Measurements from ENCODE around the gene RPH3AL. TPM values are rescaled to one million over a fixed set of nuclear protein-coding genes. Genes with fewer than 3 reads are reported as not detected.
"Not testable (repeated sequence)": the region's sequence is repeated elsewhere in the genome, so short reads cannot be mapped to it uniquely, and the experiment has no call there.

The RPH3AL gene
- total RNA-seq, 2 experiments from 2014 or later = 3.2 to 4.6 TPM

DNA sequence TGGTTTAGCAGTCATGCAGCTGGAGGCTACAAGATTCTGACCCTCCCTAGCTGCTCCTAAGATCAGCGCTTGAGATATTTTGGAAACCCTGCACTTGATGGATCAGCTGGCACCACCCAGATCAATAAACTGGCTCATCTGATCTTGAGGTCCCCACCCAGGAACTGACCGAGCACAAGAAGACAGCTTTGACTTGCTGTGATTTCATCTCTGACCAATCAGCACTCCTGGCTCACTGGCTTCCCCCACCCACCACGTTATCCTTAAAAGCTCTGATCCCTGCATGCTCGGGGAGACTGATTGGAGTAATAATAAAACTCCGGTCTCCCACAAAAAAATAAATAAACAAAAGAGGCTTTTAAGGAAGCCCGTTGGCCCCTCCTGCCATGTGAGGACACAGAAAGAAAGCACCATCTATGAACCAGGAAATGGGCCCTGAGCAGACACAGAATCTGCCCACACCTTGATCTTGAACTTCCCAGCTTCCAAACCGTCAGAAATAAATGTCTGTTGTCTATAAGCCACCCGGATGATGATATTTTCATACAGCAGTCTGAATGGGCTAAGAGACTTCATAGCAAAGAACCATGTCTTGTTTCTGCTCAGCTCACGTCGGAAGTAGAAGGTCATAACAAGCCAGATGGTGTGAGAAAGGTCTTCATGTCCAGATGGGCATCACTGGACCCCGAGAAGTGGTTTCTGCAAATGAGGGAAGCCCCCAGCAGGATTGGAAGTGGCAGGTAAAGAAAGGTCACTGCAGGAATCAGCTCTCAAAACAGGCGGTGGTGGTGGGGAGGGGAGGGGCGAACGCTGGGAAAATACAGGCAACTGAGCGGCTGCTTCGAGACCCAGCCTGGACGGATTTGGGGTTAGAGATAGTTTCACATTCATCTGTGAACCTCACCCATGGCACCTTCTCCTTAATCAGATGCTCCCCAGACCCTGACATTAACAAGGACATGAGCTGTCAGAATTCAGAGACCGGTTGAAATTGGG is 19.8 kb upstream of the RPH3AL start:
- Mint-ChIP-seq H3K9me3 (peaks cover 7% of the 10 kb centered on the region), H3K4me3 (no peak overlapping the region), H3K36me3 (ENCODE audit: low read depth) (no peaks in the 10 kb centered on the region), H3K27ac (peak overlapping the region; percentile 20), H3K27me3 (no peaks in the 10 kb centered on the region), H3K4me1 (no peaks in the 10 kb centered on the region)
- no peak for DNase-seq
- ChIA-PET CTCF (no interaction called here), POLR2A (no interaction called here)

DNA sequence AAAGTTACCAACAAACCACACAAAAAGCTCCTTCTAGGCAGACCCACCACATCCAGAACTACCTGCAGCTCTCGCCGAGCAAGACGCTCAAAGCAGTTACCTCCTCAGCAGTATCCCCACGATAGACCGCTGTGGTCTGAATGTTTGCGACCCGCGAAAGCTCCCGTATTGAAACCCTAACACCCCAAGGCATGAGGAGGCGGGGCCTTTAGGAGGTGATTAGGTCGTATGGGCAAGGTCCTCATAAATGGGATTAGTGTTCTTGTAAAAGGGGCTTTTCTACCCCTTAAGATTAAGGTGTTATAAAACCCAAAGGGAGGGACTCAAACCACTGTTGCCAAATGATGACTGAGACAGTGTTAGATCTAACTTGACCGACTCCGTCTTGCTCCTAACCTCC is 19.0 kb upstream of the RPH3AL start:
- Mint-ChIP-seq H3K4me3 (no peak overlapping the region), H3K27ac (no peak overlapping the region), H3K27me3 (no peaks in the 10 kb centered on the region), H3K4me1 (no peaks in the 10 kb centered on the region), H3K9me3 (peaks cover 7% of the 10 kb centered on the region), H3K36me3 (ENCODE audit: low read depth) (no peaks in the 10 kb centered on the region)
- POLR2A ChIA-PET = no interaction called here
- no peak for DNase-seq
- CTCF ChIA-PET = no interaction called here

DNA sequence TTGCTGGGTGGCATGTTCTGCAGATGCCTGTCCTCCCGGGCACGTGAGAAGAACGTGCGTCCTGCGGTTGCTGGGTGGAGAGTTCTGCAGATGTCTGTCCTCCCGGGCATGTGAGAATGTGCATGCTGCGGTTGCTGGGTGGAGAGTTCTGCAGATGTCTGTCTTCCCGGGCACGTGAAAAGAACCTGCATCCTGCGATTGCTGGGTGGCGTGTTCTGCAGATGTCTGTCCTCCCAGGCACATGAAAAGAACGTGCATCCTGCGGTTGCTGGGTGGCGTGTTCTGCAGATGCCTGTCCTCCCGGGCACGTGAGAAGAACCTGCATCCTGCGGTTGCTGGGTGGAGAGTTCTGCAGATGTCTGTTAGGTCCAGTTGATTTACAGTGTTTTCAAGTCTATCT is 15.0 kb upstream of the RPH3AL start:
- H3K27ac Mint-ChIP-seq; CTCF ChIA-PET; H3K36me3 Mint-ChIP-seq (ENCODE audit: low read depth); H3K9me3 Mint-ChIP-seq; H3K27me3 Mint-ChIP-seq; H3K4me3 Mint-ChIP-seq; H3K4me1 Mint-ChIP-seq; POLR2A ChIA-PET; DNase-seq: not testable (repeated sequence)

DNA sequence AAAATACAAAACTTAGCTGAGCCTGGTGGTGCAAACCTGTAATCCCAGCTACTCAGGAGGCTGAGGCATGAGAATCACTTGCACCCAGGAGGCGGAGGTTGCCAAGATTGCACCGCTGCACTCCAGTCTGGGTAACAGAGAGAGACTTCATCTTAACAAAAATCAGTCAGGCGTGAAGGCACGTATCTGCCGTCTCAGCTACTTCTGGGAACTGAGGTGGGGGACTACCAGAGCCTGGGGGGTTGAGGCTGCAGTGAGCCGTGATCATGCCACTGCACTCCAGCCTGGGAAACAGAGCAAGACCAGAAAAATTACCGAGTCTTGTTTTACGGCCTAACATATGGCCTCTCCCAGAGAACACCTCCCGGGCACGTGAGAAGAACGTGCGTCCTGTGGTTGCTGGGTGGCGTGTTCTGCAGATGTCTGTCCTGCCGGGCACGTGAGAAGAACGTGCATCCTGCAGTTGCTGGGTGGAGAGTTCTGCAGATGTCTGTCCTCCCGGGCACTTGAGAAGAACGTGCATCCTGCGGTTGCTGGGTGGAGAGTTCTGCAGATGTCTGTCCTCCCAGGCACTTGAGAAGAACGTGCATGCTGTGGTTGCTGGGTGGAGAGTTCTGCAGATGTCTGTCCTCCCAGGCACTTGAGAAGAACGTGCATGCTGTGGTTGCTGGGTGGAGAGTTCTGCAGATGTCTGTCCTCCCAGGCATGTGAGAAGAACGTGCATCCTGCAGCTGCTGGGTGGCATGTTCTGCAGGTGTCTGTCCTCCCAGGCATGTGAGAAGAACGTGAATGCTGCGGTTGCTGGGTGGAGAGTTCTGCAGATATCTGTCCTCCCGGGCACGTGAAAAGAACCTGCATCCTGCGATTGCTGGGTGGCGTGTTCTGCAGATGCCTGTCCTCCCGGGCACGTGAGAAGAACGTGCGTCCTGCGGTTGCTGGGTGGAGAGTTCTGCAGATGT is 14.3 kb upstream of the RPH3AL start:
- H3K9me3 Mint-ChIP-seq; H3K27ac Mint-ChIP-seq; DNase-seq; CTCF ChIA-PET; H3K36me3 Mint-ChIP-seq (ENCODE audit: low read depth); H3K4me1 Mint-ChIP-seq; H3K27me3 Mint-ChIP-seq; H3K4me3 Mint-ChIP-seq; POLR2A ChIA-PET: not testable (repeated sequence)

DNA sequence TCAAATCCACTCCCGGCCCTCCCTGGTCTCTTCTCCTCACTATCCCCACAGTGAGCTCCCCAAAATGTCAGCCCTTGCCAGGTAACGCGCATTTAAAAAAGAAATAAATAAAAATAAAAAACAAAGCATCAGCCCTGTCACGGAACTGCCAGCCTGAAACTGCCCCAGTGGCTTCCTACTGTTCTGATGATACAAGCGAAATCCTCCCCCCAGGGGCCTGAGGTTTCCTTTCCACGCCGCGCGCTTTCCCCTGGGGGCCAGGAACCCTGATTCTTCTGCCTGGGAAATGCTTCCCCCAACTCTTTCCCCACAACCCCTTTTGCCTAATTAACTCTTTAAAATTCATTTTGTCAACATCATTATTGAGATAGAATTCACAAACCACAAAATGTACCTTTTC is 12.2 kb upstream of the RPH3AL start:
- H3K4me3 Mint-ChIP-seq = no peak overlapping the region
- no peak for DNase-seq
- CTCF ChIA-PET = interaction anchor here (0.6 to 1.3 kb wide), 2 partner anchors 335 to 429 kb away, joined by 3 read pairs; no protein-coding TSS in a partner anchor
- H3K4me1 Mint-ChIP-seq = no peaks in the 10 kb centered on the region
- H3K27ac Mint-ChIP-seq = no peak overlapping the region
- POLR2A ChIA-PET = no interaction called here
- no peaks in the 10 kb centered on the region for H3K27me3 Mint-ChIP-seq
- H3K9me3 Mint-ChIP-seq = peaks cover 7% of the 10 kb centered on the region
- H3K36me3 Mint-ChIP-seq (ENCODE audit: low read depth) = no peaks in the 10 kb centered on the region

DNA sequence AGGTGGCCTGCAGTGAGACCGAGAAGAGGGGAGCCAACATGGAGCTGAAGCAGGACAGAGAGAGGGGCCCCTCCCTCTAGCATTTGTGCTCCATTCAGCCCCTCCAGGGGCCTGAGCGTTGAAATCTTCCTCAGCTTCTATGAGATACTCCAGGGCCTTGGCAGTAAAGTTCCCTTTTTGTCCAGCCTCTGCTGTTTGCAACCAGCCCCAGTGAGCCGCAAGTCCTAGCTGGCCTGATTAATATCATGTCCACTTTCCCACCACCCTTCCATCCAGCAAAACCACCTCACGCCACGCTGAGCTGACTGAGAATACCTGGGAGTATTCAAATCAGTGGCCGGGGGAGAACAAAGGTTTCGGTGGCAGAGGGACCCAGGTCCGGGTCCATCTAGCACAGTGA is 11.7 kb upstream of the RPH3AL start:
- CTCF ChIA-PET = interaction anchor here (0.6 to 1.3 kb wide), 2 partner anchors 336 to 429 kb away, joined by 3 read pairs; no protein-coding TSS in a partner anchor

DNA sequence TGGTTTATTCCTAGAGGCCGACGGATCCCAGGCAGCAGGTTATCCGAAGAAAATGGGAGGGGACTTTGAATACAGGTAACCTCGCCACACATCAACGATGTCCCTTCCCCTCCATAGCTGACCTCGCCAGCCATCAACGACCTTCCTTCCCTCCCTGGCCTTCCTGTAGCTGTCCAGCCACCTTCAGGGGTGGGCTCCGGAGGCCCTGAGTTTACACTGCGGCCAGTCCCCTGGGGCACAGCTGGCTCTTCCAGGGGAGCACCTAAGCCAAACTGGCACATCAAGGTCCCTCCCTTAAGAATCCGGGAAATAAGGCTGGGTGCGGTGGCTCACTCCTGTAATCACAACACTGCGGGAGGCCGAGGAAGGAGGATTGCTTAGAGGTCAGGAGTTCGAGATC is 10.1 kb upstream of the RPH3AL start:
- Mint-ChIP-seq H3K4me3 (no peak overlapping the region), H3K27me3 (no peaks in the 10 kb centered on the region), H3K27ac (no peak overlapping the region), H3K36me3 (ENCODE audit: low read depth) (no peaks in the 10 kb centered on the region), H3K4me1 (no peaks in the 10 kb centered on the region), H3K9me3 (peaks cover 5% of the 10 kb centered on the region)
- CTCF ChIA-PET = no interaction called here
- no peak for DNase-seq
- POLR2A ChIA-PET = no interaction called here

More for the DNA sequence above, 11.7 kb upstream of the RPH3AL start:
- Mint-ChIP-seq H3K4me3 (no peak overlapping the region), H3K9me3 (peaks cover 7% of the 10 kb centered on the region), H3K27ac (no peak overlapping the region), H3K36me3 (ENCODE audit: low read depth) (no peaks in the 10 kb centered on the region), H3K4me1 (no peaks in the 10 kb centered on the region), H3K27me3 (no peaks in the 10 kb centered on the region)
- POLR2A ChIA-PET = no interaction called here
- no peak for DNase-seq

DNA sequence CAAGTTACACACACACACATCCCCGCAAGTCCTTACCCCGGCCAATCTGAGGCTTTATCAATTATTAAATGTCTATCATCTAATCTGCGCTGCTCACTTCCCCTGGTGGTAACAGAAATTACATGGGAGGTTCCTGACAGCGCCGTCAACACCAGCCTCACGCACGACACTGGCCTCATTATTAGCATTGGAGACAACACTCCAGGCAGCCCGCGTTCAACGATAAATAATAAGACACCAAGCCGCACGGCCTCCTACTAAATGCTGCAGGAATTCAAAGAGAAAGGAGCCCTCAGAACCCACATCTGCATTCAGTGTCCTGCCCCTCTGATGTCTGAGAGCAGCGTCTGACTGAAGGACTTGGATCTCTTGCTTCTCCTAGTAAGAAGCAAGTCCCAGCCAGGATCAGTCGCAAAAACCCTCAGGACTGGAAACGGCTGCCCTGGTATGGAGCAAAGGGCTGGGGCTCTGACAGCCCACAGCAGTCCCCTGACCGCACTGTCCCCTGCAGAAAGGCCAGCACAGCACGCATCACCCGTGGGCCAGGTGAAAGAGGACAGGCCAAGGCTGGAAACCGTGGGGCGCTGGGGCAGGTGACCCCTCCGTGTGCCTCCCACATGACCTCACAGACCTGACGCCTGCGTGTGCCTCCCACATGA is 7.6 kb upstream of the RPH3AL start:
- Mint-ChIP-seq H3K27ac (no peak overlapping the region), H3K9me3 (peaks cover 17% of the 10 kb centered on the region), H3K36me3 (ENCODE audit: low read depth) (peaks cover 4% of the 10 kb centered on the region), H3K4me3 (no peak overlapping the region), H3K4me1 (no peaks in the 10 kb centered on the region), H3K27me3 (no peaks in the 10 kb centered on the region)
- ChIA-PET CTCF (no interaction called here), POLR2A (no interaction called here)
- DNase-seq = no peak

DNA sequence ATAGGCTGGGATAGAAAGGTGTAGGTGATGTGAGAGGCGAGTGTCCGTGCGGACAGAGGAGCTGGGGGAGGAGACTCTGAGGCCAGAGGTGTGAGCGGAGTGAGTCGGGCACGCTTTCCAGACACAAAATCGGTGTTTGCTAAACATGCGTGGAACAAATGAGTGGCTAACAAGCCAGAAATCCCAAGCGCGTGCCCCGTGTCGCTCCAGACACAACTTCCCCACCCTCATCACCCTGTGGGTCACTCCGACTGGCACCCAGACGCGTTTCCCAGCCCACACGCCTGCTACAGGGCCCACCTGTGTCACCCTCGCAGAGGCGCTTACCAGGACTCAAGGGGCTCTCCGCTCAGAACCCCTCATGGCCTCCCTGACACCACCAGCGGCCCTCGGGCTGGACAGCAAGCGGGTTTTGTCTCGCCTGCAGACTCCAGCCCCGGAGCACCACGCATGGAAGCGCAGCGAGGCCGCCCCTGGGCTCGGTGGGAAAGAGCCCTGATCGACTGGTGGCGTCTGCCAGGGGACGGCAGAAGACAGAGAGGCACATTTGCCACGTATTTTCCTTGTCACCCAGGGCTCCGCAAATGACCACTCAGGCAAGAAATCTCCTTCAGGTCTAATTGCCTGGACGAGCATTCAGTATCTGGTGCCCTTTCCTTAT is 6.0 kb upstream of the RPH3AL start:
- Mint-ChIP-seq H3K36me3 (ENCODE audit: low read depth) (peaks cover 4% of the 10 kb centered on the region), H3K4me3 (no peak overlapping the region), H3K27ac (no peak overlapping the region), H3K9me3 (peaks cover 19% of the 10 kb centered on the region), H3K27me3 (no peaks in the 10 kb centered on the region), H3K4me1 (no peaks in the 10 kb centered on the region)
- CTCF ChIA-PET = no interaction called here
- DNase-seq = no peak
- POLR2A ChIA-PET = interaction anchor here (0.6 kb wide), 1 partner anchor 1313 kb away, joined by 3 read pairs; no protein-coding TSS in a partner anchor

DNA sequence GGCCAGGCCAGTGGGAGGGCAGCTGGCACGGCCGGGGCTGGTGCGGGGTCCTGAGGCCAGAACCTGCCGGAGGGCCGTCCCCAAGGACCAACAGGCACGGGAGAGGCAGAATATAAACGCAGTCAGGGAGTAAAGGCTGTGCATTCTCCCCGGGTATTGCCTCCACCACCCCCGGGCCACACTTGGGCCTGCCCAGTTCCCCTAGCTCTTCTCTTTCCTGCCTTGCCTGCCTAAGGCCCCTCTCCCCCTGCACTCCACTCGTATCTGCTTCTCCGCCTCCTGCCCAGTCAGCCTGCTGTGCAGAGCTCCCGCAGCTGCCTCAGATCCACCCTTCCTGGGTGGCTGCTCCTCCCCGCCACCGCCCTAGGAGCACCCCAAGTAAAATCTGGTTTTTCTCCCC is 5.0 kb upstream of the RPH3AL start:
- no peaks in the 10 kb centered on the region for H3K4me1 Mint-ChIP-seq
- no peak overlapping the region for H3K27ac Mint-ChIP-seq
- no peak overlapping the region for H3K4me3 Mint-ChIP-seq
- peaks cover 19% of the 10 kb centered on the region for H3K9me3 Mint-ChIP-seq
- no peaks in the 10 kb centered on the region for H3K27me3 Mint-ChIP-seq
- POLR2A ChIA-PET = interaction anchor here (0.6 kb wide), 1 partner anchor 1314 kb away, joined by 3 read pairs; no protein-coding TSS in a partner anchor
- CTCF ChIA-PET = interaction anchor here (0.6 kb wide), 2 partner anchors 29 to 412 kb away, joined by 3 read pairs; no protein-coding TSS in a partner anchor
- no peak for DNase-seq
- H3K36me3 Mint-ChIP-seq (ENCODE audit: low read depth) = peaks cover 4% of the 10 kb centered on the region

DNA sequence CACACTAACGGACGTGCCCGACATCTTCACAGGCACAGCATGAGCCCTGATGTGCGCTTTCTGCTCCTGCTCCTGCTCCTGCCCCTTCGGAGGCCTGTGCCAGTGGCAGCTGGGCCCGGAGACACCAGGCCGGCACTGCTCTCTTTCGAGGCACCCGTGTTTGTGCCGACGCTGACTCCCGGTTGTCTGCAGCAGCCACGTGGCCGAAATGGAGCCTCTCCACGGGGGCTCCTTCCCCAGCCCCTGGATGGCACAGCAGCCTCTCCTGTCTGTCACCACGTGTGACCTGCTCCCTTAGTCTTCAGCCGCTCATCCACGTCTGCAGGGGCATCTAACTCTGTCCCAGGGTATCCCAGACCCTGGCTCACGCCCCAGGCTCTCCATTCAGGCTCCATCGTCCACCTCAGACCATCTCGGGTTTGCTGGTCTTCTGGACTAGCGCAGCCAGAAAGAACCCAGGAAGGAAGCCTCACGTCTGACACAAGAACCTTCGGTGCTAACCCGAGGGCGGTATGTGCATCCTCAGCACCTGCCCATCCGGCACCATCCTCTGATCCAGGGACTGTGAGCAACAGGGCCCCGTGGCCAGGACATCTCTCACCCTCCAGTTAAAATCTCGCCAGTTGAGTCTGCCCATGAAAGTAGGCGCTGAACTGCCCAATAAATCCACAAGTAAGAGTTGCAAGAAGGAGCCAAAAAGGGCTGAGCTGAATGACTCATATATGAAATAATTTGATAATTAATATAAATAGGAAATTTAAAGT is 4.2 kb upstream of the RPH3AL start:
- Mint-ChIP-seq H3K27ac (no peak overlapping the region), H3K9me3 (peaks cover 19% of the 10 kb centered on the region), H3K4me3 (no peak overlapping the region), H3K36me3 (ENCODE audit: low read depth) (peaks cover 4% of the 10 kb centered on the region), H3K27me3 (no peaks in the 10 kb centered on the region), H3K4me1 (no peaks in the 10 kb centered on the region)
- POLR2A ChIA-PET = no interaction called here
- CTCF ChIA-PET = interaction anchor here (0.6 kb wide), 1 partner anchor 30 kb away, joined by 3 read pairs; no protein-coding TSS in a partner anchor
- no peak for DNase-seq

All from activated CD4-positive, alpha-beta T cell treated with anti-CD3 and anti-CD28 coated beads, Interleukin-2, amount 10 ng/mL, durations not matched to agents 7 days and 5 days (primary cell).